ENCODE measurements around the gene OR4E1.
"Not testable (repeated sequence)": the region's sequence is repeated elsewhere in the genome, so short reads cannot be mapped to it uniquely, and the experiment has no call there.

OR4E1 gene

DNA sequence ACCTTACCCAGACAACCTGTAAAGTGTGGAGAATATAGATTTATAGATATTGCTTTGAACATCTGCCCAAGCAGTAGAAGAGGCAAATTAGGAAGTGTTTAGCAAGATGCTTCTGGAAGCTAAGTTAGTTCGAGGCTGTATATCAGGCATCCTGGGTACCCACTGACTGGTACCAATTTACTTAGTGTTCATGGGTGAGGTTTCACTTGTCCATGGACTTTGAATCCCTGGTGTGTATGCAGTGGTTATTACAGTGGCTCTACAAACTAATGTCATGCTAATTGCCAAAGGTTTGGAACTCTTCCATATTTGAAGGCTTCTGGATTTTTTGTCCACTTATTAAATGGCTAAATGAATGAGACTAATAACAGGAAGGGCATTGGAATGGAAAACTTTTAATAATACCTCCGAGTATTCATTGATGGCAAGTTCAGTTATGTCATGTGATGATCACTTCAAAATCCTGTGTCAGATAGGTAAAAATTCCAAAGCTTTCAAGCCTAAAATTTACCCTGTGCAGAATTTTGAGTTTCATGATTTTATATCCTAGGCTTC is 20.2 kb downstream of the OR4E1 start, which contains the start of gene OR4E2:
Gene OR4E2, plus strand, starts transcription at position 505 of the 555 bp plus-strand sequence. CDS start 11,248 bp downstream, outside the sequence.
- DNase-seq (ENCODE audit: low read depth, low spot score): no peak

DNA sequence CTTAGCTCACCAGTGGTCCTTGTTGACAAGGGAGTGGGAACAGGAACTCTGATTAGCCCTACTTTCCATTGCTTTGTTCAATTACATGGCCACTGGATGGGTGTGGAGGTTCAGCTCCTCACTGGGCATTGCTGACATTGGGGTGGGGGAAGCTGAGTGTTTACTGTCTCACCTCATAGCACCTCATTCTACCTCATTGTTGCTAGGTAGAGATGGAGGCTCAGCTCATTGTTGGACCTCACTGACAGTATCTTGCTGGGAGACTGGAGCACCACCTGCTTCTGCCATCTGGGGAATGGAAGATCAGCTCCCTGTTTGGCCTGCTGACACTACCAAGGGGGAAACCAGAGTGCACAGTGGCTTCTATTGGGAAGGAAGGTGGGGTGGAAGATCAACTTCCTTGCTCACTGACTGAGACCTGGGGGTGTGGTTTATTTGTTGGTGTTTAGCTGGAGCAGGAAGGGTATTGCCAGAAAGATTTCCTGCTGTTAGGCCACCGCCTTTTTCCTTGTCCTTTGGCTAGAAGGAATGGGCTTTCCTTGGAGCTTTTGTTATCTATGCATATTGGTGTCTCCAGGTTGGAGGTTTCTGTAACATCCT is 21.3 kb downstream of the OR4E1 start:
- no peak for DNase-seq (ENCODE audit: low read depth, low spot score)

DNA sequence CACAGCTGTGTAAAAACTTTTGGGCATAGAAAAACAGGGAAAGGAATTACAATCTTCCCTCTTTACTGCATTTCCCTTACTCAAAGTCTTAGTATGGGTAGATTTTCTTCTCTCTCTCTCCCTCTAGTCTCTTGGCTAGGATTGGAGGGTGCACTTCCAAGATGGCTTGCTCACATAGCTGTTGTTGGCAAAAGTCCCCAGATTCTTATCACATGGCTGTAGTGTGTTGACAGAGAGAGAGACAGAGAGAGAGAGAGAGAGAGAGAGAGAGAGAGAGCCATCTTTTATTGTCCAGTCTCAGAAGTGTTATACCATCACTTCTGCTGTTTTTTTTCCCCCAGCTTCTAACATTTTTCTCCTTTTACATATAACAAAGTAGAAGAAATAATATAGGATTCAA is 26.2 kb downstream of the OR4E1 start:
- no peak for DNase-seq (ENCODE audit: low read depth, low spot score)

DNA sequence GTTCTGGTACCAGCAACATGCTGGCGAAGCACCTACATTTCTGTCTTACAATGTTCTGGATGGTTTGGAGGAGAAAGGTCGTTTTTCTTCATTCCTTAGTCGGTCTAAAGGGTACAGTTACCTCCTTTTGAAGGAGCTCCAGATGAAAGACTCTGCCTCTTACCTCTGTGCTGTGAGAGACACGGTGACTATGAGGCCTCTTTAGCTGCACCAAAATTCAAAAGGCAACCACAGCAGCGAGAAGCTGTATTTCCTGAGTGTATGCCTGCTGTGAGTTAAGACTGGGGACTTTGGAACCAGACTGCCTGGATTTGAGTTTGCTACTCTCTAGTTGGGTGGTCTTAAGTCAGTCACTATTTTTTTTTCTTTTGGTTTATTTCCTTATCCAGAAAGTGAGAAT is 30.2 kb downstream of the OR4E1 start:
- DNase-seq (ENCODE audit: low read depth, low spot score): no peak

DNA sequence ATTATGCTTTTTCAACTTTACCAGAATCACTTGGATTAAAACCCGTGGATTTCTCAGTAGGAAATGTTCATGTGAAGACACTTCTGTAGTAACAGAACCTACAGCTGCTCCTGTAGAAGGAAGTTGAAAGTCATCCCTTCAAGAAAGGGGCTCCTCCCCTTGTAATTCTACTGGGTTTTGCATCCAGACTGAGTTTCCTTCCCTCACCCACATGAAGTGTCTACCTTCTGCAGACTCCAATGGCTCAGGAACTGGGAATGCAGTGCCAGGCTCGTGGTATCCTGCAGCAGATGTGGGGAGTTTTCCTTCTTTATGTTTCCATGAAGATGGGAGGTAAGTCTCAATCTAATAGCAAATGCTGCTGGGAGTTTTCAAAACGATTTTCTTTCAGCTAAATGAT is 30.9 kb downstream of the OR4E1 start:
- no peak for DNase-seq (ENCODE audit: low read depth, low spot score)

DNA sequence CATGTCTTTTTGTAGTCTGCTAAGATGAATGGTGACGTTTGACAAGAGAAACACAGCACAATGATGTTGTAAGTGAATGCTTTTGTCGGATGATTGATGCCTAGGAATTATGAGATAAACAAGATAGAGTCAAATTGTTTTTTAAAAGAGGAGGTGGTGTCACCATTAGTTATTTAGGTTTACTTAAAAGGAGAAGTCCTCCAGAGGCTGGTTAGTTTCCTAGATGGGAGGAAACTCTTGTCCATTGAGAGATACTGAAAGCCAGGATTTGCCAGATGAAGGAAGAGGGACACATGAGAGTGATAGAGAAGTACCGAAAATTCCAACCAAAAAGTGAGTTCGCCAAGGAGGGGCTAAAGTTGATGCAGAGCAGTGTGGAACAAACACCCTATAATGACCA is 38.8 kb downstream of the OR4E1 start, which contains the start of gene OR10G2:
Gene OR10G2, minus strand, starts transcription at position 101 of the 400 bp plus-strand sequence. Its CDS starts 98 bp downstream, at position 3.
- DNase-seq (ENCODE audit: low read depth, low spot score): no peak

DNA sequence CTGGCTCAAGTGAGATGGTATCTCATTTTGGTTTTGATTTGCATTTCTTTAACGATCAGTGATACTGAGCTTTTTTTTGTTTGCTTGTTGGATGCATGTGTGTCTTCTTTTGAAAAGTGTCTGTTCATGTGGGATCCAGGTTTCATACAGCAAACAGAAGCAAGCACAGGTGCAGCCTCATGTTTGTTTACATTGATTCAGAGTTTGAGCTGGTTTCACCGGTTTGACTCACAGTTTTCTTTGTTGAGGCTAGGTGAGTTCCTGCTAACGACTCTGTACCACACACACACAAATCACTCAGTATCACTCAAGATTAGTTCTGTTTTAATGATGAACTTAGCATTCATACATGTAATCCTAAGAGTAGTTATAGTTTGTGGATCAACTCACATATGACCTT is 42.5 kb downstream of the OR4E1 start:
- DNase-seq (ENCODE audit: low read depth, low spot score): no peak

DNA sequence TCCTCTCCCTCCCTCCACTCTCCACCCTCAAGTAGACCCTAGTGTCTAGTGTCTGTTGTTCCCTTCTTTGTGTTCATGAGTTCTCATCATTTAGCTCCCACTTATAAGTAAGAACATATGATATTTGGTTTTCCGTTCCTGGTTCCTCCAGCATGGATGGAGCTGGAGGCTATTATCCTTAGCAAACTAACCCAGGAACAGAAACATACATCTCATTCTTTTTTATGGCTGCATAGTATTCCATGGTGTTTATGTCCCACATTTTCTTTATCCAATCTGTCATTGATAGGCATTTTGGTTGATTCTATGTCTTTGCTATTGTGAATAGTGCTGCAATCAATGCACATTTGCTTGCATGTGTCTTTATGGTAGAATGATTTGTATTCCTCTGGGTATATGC is 43.1 kb downstream of the OR4E1 start:
- DNase-seq (ENCODE audit: low read depth, low spot score): not testable (repeated sequence)

DNA sequence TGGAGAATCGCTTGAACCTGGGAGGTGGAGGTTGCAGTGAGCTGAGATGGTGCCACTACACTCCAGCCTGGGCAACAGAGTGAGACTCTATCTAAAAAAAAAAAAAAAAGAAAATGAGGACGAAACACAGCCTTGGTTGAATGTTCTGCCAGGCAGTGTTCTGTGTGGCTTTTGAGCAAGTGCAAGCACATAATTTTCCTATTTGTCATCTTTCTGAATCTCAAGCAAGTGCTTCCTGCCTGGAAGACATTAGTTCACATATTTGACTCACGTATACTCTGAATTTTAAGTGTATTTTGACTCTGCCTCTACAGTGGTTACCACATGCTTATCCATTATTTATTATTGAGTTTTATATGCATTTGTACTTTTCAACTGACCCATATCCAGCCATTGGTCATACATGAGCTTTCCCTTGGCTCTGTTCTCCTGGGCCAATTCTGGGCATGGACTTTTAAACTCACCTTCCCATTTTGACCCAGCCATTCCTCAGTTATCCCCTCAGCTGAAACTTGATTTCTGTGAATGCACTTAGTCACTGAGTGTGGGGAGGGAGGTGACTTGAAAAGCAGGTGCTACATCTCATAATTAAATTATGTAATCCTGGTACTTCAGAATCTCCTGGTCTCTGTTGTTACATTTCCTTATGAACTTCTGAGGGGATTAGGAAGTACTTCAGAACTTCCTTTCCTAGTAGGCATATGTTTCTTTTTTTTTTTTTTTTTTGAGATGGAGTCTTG is 47.0 kb downstream of the OR4E1 start:
- no peak for DNase-seq (ENCODE audit: low read depth, low spot score)
